Colonic mucosa (tissue), 4 donors: Measurements from ENCODE around the gene CDC20B. TPM values are rescaled to one million over a fixed set of nuclear protein-coding genes. Genes with fewer than 3 reads are reported as not detected.
A peak's percentile ranks its signal among the peaks of the same experiment; 100 is the strongest.
"Not testable (repeated sequence)": the region's sequence is repeated elsewhere in the genome, so short reads cannot be mapped to it uniquely, and the experiment has no call there.

ENCODE experiments used
- DNase-seq: peaks from one replicate; pipeline ENCODE4 v3.0.0-alpha.2; 2020
- H3K27ac ChIP-seq: fragments of 200-600 bp; one replicate; pipeline ENCODE4 v1.8.0; 2021
- H3K27me3 ChIP-seq: fragments of 200-600 bp; one replicate; pipeline ENCODE4 v1.8.0; 2021
- H3K36me3 ChIP-seq: fragments of 200-600 bp; one replicate; pipeline ENCODE4 v1.8.0; 2021
- H3K4me1 ChIP-seq: fragments of 200-600 bp; one replicate; pipeline ENCODE4 v1.8.0; 2021; ENCODE audit warnings: mild to moderate bottlenecking
- H3K4me3 ChIP-seq: fragments of 200-600 bp; one replicate; pipeline ENCODE4 v1.8.0; 2021
- H3K9ac ChIP-seq, 2 donors: one replicate each; pipeline ENCODE4 v1.7.0; 2013; ENCODE audit warnings: control low read depth in 2 of 2, low read depth in 2 of 2, low read length in 2 of 2
- H3K9me3 ChIP-seq: fragments of 200-600 bp; one replicate; pipeline ENCODE4 v1.8.0; 2021
- intact Hi-C: fragments of 100-400 bp; cut with DNase I; formaldehyde crosslinking; loops from one replicate; pipeline ENCODE4 v1.14.1; 2022
- total RNA-seq, 2 donors: library from RNA; stranded (reverse); fragmentation: NEBNext Ultra II Directional in 1 of 2; extraction: Animal tissue kit (Norgen Biotek cat#: 25700) in 1 of 2; gene quantifications; one replicate each; pipeline ENCODE4 v1.2.1, GENCODE V29; 2021
- TF ChIP-seq, protein P1 (sequence below): fragments of 200-600 bp; IDR thresholded peaks from one replicate; pipeline ENCODE4 v1.8.0; 2022; ENCODE audit warnings: antibody characterized with exemption, mild to moderate bottlenecking
- donor health status: healthy.
- donor health status: DM: no; HTN: no; CAD: no.
- donor health status: DM: no; HTN: no; CAD: no.

The CDC20B gene
- total RNA-seq, 2 donors from 2014 or later: not detected

DNA sequence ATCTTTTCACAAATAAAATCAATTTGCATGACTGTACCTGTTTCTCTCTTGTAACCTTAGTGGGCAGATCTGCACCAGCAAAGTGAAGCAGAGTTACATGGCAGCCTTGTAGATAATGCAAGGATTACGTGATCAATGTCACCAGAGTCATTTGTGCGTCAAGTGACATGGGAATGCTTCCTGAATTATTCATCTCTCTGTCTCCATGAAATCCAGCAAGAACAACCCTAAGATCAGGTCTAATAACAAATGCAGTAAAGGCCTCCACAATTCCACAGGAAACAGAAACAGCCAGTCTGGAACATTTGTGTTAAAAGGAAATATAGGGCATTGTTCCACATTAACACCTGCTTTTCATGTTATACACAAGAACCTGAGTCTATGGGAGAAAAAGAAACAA lies 62.8 kb downstream of the CDC20B start:
- intact Hi-C loops: no loop called here
- H3K9me3 ChIP-seq: no peaks in the 10 kb centered on the region
- H3K4me1 ChIP-seq: no peaks in the 10 kb centered on the region
- no peak overlapping the region for H3K4me3 ChIP-seq
- H3K27me3 ChIP-seq: no peaks in the 10 kb centered on the region
- H3K27ac ChIP-seq: no peak overlapping the region
- TF ChIP-seq, protein P1, sequence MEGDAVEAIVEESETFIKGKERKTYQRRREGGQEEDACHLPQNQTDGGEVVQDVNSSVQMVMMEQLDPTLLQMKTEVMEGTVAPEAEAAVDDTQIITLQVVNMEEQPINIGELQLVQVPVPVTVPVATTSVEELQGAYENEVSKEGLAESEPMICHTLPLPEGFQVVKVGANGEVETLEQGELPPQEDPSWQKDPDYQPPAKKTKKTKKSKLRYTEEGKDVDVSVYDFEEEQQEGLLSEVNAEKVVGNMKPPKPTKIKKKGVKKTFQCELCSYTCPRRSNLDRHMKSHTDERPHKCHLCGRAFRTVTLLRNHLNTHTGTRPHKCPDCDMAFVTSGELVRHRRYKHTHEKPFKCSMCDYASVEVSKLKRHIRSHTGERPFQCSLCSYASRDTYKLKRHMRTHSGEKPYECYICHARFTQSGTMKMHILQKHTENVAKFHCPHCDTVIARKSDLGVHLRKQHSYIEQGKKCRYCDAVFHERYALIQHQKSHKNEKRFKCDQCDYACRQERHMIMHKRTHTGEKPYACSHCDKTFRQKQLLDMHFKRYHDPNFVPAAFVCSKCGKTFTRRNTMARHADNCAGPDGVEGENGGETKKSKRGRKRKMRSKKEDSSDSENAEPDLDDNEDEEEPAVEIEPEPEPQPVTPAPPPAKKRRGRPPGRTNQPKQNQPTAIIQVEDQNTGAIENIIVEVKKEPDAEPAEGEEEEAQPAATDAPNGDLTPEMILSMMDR: no peak
- H3K9ac ChIP-seq: no peak overlapping the region
- H3K36me3 ChIP-seq: no peaks in the 10 kb centered on the region
- DNase-seq: no peak

DNA sequence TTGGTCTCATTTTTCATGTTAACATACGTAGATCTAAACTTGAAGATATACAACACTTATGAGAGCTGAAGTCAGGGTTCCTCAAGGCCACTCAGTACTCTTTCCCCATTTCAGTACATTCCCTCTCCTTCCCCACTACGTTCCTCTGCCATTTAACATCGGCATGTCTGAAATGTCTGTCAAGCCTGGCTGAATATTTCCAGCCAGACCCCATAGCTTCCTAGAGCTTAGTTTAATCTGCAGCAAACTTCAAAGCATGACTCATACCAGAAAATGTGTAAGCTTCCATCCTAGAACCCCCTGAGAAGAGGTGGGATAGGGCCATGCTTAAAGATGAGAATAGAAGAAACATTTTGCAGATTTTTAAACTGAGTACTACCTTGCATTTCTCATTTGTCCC lies 64.3 kb downstream of the CDC20B start:
- Histone ChIP-seq H3K4me1 (no peaks in the 10 kb centered on the region), H3K36me3 (no peaks in the 10 kb centered on the region), H3K27me3 (no peaks in the 10 kb centered on the region), H3K9me3 (no peaks in the 10 kb centered on the region), H3K9ac (no peak overlapping the region), H3K27ac (no peak overlapping the region), H3K4me3 (no peak overlapping the region)
- TF ChIP-seq, protein P1: no peak
- intact Hi-C loops: no loop called here
- DNase-seq: no peak

DNA sequence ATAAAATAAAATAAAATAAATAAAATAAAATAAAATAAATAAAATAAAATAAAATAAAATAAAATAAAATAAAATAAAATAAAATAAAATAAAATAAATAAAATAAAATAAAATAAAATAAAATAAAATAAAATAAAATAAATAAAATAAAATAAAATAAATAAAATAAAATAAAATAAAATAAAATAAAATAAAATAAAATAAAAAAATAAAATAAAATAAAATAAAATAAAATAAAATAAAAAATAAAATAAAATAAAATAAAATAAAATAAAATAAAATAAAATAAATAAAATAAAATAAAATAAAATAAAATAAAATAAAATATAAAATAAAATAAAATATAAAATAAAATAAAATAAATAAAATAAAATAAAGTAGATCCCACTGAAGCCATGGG lies 67.0 kb downstream of the CDC20B start:
- H3K27ac ChIP-seq, H3K27me3 ChIP-seq, H3K4me1 ChIP-seq, DNase-seq, H3K4me3 ChIP-seq, intact Hi-C loops, H3K36me3 ChIP-seq, H3K9ac ChIP-seq, H3K9me3 ChIP-seq: not testable (repeated sequence)

DNA sequence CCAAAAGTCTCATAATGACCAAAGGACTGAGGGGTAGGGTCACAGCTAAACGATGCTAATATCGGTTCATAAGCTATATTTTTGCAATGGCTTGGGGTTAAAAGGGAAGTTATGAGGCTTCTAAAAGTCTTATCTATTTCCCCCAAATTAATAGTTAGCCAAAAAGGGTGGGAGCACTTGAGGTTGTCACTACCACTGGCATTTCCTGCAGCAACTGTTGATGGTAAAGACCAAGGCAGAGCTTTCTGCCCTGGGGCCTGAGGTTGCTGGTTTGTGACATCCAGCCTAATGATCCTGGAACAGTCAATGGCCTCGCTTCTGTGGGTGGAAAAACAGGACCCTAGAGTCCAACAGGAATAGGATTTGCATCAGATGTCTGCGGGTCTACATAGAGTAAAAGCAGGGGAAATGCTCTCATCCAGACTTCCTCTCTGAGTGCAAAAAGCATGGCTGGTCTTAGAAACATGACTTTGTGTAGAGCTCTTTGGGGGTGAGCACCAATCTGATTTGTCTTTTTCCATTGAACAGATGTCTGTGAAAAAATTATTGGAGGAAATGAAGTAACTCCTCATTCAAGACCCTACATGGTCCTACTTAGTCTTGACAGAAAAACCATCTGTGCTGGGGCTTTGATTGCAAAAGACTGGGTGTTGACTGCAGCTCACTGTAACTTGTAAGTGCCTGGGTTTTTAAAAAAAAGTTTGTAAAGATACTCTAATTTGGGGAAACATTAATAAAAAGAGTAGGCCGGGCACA lies 67.9 kb downstream of the CDC20B start:
- intact Hi-C loops: no loop called here
- H3K27ac ChIP-seq: no peak overlapping the region
- DNase-seq: no peak
- no peaks in the 10 kb centered on the region for H3K27me3 ChIP-seq
- no peaks in the 10 kb centered on the region for H3K36me3 ChIP-seq
- TF ChIP-seq, protein P1: no peak
- H3K4me1 ChIP-seq: no peaks in the 10 kb centered on the region
- no peaks in the 10 kb centered on the region for H3K9me3 ChIP-seq
- no peak overlapping the region for H3K4me3 ChIP-seq
- no peak overlapping the region for H3K9ac ChIP-seq

DNA sequence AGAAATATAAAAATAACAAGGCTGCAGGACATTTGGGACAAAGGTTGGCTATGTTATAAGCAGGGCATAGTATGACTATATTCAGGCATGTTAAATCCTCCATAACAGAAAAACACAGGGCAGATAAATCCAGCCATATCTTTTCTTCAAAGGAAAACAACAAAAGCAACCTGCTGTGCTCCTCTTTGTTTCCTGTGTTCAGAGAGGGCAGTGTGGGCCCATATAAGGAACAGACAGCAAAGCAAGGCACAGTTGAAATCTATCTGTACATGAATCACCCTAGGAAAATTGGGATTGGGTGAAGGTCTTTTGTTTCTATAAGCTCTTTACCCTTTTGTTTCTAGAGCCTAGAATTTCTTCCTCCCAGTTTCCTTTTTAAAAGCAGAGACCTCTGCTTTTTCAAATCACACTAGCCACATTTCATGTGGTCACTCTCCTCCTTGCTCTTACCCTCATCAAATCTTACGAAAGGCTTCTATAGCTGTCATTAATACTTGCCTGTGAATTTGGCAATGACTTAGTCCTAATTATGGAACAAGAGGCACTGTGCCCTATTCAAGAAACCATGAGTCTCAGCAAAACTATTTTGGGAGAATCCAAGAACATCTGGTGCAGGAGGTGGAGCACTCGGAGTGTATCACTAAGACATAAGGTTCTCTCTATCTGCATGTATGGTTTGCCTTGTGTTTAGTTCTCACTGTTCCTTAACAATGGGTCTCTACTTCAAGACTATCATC lies 68.8 kb downstream of the CDC20B start:
- Histone ChIP-seq H3K27me3 (no peaks in the 10 kb centered on the region), H3K36me3 (no peaks in the 10 kb centered on the region), H3K9me3 (no peaks in the 10 kb centered on the region), H3K9ac (no peak overlapping the region), H3K4me3 (no peak overlapping the region), H3K27ac (no peak overlapping the region), H3K4me1 (no peaks in the 10 kb centered on the region)
- TF ChIP-seq, protein P1: no peak
- no peak for DNase-seq
- intact Hi-C loops: no loop called here

DNA sequence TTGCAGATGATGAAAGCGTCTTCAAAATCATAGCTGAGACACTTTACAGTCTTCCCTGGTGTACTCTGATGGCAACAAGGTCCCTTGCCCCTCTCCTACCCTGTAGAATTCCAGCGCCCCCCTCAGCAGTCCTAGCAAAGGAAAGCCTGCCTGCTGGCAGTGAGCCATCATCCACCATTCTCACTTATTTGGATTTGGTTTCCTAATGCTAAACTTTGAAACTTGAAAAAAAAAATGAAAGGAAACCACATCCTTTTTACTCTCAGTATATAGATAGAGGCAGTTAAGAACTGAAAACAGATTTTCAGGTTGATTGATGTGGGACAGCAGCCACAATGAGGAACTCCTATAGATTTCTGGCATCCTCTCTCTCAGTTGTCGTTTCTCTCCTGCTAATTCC lies 70.6 kb downstream of the CDC20B start, which contains the start of gene GZMA:
GZMA (plus strand) TSS at position 299 of the 400 bp plus-strand sequence; CDS start at position 336, 37 bp downstream.
- H3K9ac ChIP-seq: no peak within 1 kb of the TSS
- H3K27me3 ChIP-seq: no peaks in the 10 kb centered on the region
- TF ChIP-seq, protein P1: no peak
- H3K9me3 ChIP-seq: no peaks in the 10 kb centered on the region
- no peaks in the 10 kb centered on the region for H3K36me3 ChIP-seq
- peak within 1 kb of the TSS; percentile 36 for H3K27ac ChIP-seq
- no peak within 1 kb of the TSS for H3K4me3 ChIP-seq
- intact Hi-C loops: no loop called here
- DNase-seq: no peak
- no peaks in the 10 kb centered on the region for H3K4me1 ChIP-seq
